ENCODE results near the gene SLC25A1.

GRCh38 chr22:19223617-19224016, 45.1 kb upstream of the SLC25A1 start:
- TF ChIP-seq POLR2A (IDR thresholded peaks at IDR 0.05) (no peak), CTCF (IDR thresholded peaks at IDR 0.05) (no peak), POLR2AphosphoS5 (IDR thresholded peaks at IDR 0.05) (no peak), EP300 (IDR thresholded peaks at IDR 0.05) (no peak)

All from suprapubic skin (tissue), 4 donors.